ENCODE data around the gene DGUOK. TPM values are rescaled to one million over a fixed set of nuclear protein-coding genes. Genes with fewer than 3 reads are reported as not detected.

The DGUOK gene
- total RNA-seq, 1 experiment from 2014 or later: 78.7 TPM

GRCh38 chr2:73984922-73985307, 58.2 kb downstream of the DGUOK start:
- H3F3A ChIP-seq (ENCODE audit: insufficient read depth, low read depth): peaks cover 43% of the 10 kb centered on the region
- TF ChIP-seq EZH2 (IDR thresholded peaks at IDR 0.05; ENCODE audit: low read depth) (no peak), CTCF (conservative IDR thresholded peaks at IDR 0.05) (no peak)
- H4K20me1 ChIP-seq (ENCODE audit: insufficient read depth): peaks cover 13% of the 10 kb centered on the region
- ChIA-PET CTCF (no interaction called here), POLR2A (ENCODE audit: unreplicated experiment) (no interaction called here)
- no peaks in the 10 kb centered on the region for H3K27me3 ChIP-seq (ENCODE audit: insufficient read depth, low read depth)
- intact Hi-C loops (cut with micrococcal nuclease; ENCODE audit: unreplicated experiment): loop anchor here (10.0 kb wide), 1 partner anchor 160 kb away; the partner anchor contains the start of gene BOLA3
- H3K36me3 ChIP-seq (ENCODE audit: low read depth): peaks cover 8% of the 10 kb centered on the region; the same call in 1 of the 2 replicates
- peaks cover 74% of the 10 kb centered on the region for H3K4me1 ChIP-seq (replicated peaks; ENCODE audit: insufficient read depth)
- no peak overlapping the region for H3K4me2 ChIP-seq
- peaks cover 6% of the 10 kb centered on the region; the same call in 1 of the 2 replicates for H3K9me3 ChIP-seq (ENCODE audit: insufficient read depth, low read depth)
- peaks cover 51% of the 10 kb centered on the region for H3K79me2 ChIP-seq (ENCODE audit: low read depth)
- peak in 1 of 2 experiments; percentile 43 for DNase-seq
- H3K4me3 ChIP-seq: peak overlapping the region; percentile 76; the same call in 1 of the 2 replicates
- H3K9me2 ChIP-seq (ENCODE audit: insufficient read depth): no peaks in the 10 kb centered on the region
- no peak overlapping the region for H2AFZ ChIP-seq
- BruUV-seq (replicated peaks): no TSS peak
- peak overlapping the region; percentile 93; the same call in 1 of the 2 replicates for H3K27ac ChIP-seq

- no peak for TF ChIP-seq EZH2 (IDR thresholded peaks at IDR 0.05; ENCODE audit: low read depth)
- TF ChIP-seq CTCF (conservative IDR thresholded peaks at IDR 0.05): no peak
- H3F3A ChIP-seq (ENCODE audit: insufficient read depth, low read depth): peaks cover 39% of the 10 kb centered on the region
- no peaks in the 10 kb centered on the region for H3K9me2 ChIP-seq (ENCODE audit: insufficient read depth)
- H2AFZ ChIP-seq: peak overlapping the region; percentile 85
- H3K36me3 ChIP-seq (ENCODE audit: low read depth): peaks cover 14% of the 10 kb centered on the region; the same call in 1 of the 2 replicates
- peak overlapping the region; percentile 58 for H3K4me3 ChIP-seq
- peaks cover under 1% of the 10 kb centered on the region; the same call in 1 of the 2 replicates for H3K9me3 ChIP-seq (ENCODE audit: insufficient read depth, low read depth)
- H3K79me2 ChIP-seq (ENCODE audit: low read depth): peaks cover 57% of the 10 kb centered on the region
- peaks cover 13% of the 10 kb centered on the region for H4K20me1 ChIP-seq (ENCODE audit: insufficient read depth)
- no TSS peak for BruUV-seq (replicated peaks)
- peak overlapping the region; percentile 40; the same call in 1 of the 2 replicates for H3K27ac ChIP-seq
- peak overlapping the region; percentile 84 for H3K4me2 ChIP-seq
- intact Hi-C loops (cut with micrococcal nuclease; ENCODE audit: unreplicated experiment): loop anchor here (10.0 kb wide), 1 partner anchor 159 kb away; the partner anchor contains the start of gene BOLA3
- H3K27me3 ChIP-seq (ENCODE audit: insufficient read depth, low read depth): no peaks in the 10 kb centered on the region
- peak in 1 of 2 experiments; percentile 17 for DNase-seq
- peaks cover 73% of the 10 kb centered on the region for H3K4me1 ChIP-seq (replicated peaks; ENCODE audit: insufficient read depth)
- CTCF ChIA-PET: no interaction called here
- POLR2A ChIA-PET (ENCODE audit: unreplicated experiment): no interaction called here
Observed at GRCh38 chr2:73985308-73986084, 58.8 kb downstream of the DGUOK start.

DNA sequence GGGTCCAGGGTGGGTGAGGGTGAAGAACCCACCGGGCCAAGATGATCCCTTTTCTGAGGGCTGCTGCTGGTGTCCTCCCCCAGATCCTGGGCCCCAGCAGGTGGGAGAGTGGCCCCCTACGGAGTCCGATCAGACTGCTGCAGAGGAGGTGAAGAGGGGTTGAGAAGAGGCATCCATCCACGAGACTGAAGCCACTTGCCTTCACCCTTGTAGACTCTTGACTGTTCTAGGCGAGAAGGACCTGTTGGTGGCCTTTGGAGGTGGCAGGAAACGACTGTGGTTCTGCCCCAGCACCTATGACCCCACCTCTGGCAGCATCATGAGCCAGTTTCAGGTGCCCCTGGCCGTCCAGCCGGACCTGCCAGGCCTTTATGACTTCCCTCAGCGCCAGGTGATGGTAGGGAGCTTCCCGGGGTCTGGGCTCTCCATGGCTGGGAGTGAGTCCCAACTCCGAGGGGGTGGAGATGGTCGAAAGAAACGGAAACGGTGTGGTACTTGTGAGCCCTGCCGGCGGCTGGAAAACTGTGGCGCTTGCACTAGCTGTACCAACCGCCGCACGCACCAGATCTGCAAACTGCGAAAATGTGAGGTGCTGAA, 59.5 kb downstream of the DGUOK start:
- TF ChIP-seq CTCF (conservative IDR thresholded peaks at IDR 0.05) (no peak), EZH2 (IDR thresholded peaks at IDR 0.05; ENCODE audit: low read depth) (no peak)
- H3K4me1 ChIP-seq (replicated peaks; ENCODE audit: insufficient read depth): peaks cover 73% of the 10 kb centered on the region
- ChIA-PET CTCF (no interaction called here), POLR2A (ENCODE audit: unreplicated experiment) (no interaction called here)
- peak overlapping the region; percentile 85 for H2AFZ ChIP-seq
- H3K9me2 ChIP-seq (ENCODE audit: insufficient read depth): no peaks in the 10 kb centered on the region
- TSS peak; percentile 22 for BruUV-seq (replicated peaks)
- intact Hi-C loops (cut with micrococcal nuclease; ENCODE audit: unreplicated experiment): loop anchor here (10.0 kb wide), 1 partner anchor 159 kb away; the partner anchor contains the start of gene BOLA3
- H3K4me2 ChIP-seq: peak overlapping the region; percentile 84
- DNase-seq: no peak
- peaks cover 16% of the 10 kb centered on the region; the same call in 1 of the 2 replicates for H3K36me3 ChIP-seq (ENCODE audit: low read depth)
- no peaks in the 10 kb centered on the region for H3K27me3 ChIP-seq (ENCODE audit: insufficient read depth, low read depth)
- H3K79me2 ChIP-seq (ENCODE audit: low read depth): peaks cover 64% of the 10 kb centered on the region
- peak overlapping the region; percentile 58 for H3K4me3 ChIP-seq
- no peaks in the 10 kb centered on the region for H3K9me3 ChIP-seq (ENCODE audit: insufficient read depth, low read depth)
- H3F3A ChIP-seq (ENCODE audit: insufficient read depth, low read depth): peaks cover 37% of the 10 kb centered on the region
- peaks cover 13% of the 10 kb centered on the region for H4K20me1 ChIP-seq (ENCODE audit: insufficient read depth)
- H3K27ac ChIP-seq: 0 out of 2 replicates have a peak overlapping the region, but pooled peaks have one; percentile 40

Data from PC-9 (cell line).